Measurements from ENCODE around the gene LRRC3. TPM values are rescaled to one million over a fixed set of nuclear protein-coding genes. Genes with fewer than 3 reads are reported as not detected.
A peak's percentile ranks its signal among the peaks of the same experiment; 100 is the strongest.

The LRRC3 gene
- total and polyA plus RNA-seq, 2 donors from 2014 or later: 0.60 to 1.4 TPM

- H3K4me3 ChIP-seq (ENCODE audit: low read length in 3 of 3): no peak overlapping the region
- no peak overlapping the region for H3K27ac ChIP-seq (ENCODE audit: low read depth in 2 of 2, low read length in 2 of 2)
- FAIRE-seq (no peak), DNase-seq (peak in 2 of 5 donors; percentile 33 to 70)
- H3K4me1 ChIP-seq (ENCODE audit: control insufficient read depth in 2 of 3, insufficient read depth in 2 of 3, low read depth in 1 of 3, low read length in 3 of 3): no peaks in the 10 kb centered on the region
- no peak overlapping the region for H3K9ac ChIP-seq (ENCODE audit: low read length in 3 of 3)
- no peak for TF ChIP-seq CTCF (IDR thresholded peaks at IDR 0.05; ENCODE audit: borderline replicate concordance, extremely low read depth, insufficient read depth)
- no peaks in the 10 kb centered on the region for H3K27me3 ChIP-seq (ENCODE audit: control insufficient read depth, insufficient read depth, low read length)
- H3K36me3 ChIP-seq (ENCODE audit: control insufficient read depth in 2 of 3, insufficient read depth in 3 of 3, low read length in 3 of 3): no peaks in the 10 kb centered on the region
- H3K9me3 ChIP-seq (ENCODE audit: control insufficient read depth in 2 of 3, insufficient read depth in 1 of 3, low read length in 3 of 3): no peaks in the 10 kb centered on the region
- intact Hi-C loops (cut with DNase I): no loop called here
Observed at GRCh38 chr21:44462834-44463200, 7.5 kb downstream of the LRRC3 start.

DNA sequence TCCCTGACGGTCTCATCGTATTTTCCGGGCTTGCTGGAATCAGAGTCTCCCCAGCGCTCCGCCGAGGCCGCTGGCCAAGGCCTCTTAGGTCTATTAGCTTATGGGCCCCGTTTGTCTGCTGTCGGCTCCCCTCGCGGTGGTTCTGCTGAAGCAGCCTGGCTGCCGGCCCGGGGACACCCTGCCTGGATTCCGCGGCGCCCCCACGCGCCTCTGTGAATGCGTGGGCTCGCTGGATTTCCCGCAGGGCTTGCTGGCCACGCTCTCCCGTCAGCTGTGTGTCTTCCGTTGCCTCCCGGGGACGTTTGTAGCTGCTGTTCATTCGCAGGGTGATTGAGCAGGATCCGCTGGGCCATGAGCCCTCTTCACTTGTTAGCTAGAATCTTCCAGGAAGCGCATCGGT is 8.4 kb downstream of the LRRC3 start:
- intact Hi-C loops (cut with DNase I): no loop called here
- no peaks in the 10 kb centered on the region for H3K4me1 ChIP-seq (ENCODE audit: control insufficient read depth in 2 of 3, insufficient read depth in 2 of 3, low read depth in 1 of 3, low read length in 3 of 3)
- no peaks in the 10 kb centered on the region for H3K27me3 ChIP-seq (ENCODE audit: control insufficient read depth, insufficient read depth, low read length)
- H3K9ac ChIP-seq (ENCODE audit: low read length in 3 of 3): no peak overlapping the region
- peak in 2 of 5 donors; percentile 34 to 37 for DNase-seq
- no peak for FAIRE-seq
- H3K9me3 ChIP-seq (ENCODE audit: control insufficient read depth in 2 of 3, insufficient read depth in 1 of 3, low read length in 3 of 3): no peaks in the 10 kb centered on the region
- no peak for TF ChIP-seq CTCF (IDR thresholded peaks at IDR 0.05; ENCODE audit: borderline replicate concordance, extremely low read depth, insufficient read depth)
- H3K27ac ChIP-seq (ENCODE audit: low read depth in 2 of 2, low read length in 2 of 2): no peak overlapping the region
- H3K4me3 ChIP-seq (ENCODE audit: low read length in 3 of 3): no peak overlapping the region
- H3K36me3 ChIP-seq (ENCODE audit: control insufficient read depth in 2 of 3, insufficient read depth in 3 of 3, low read length in 3 of 3): no peaks in the 10 kb centered on the region

DNA sequence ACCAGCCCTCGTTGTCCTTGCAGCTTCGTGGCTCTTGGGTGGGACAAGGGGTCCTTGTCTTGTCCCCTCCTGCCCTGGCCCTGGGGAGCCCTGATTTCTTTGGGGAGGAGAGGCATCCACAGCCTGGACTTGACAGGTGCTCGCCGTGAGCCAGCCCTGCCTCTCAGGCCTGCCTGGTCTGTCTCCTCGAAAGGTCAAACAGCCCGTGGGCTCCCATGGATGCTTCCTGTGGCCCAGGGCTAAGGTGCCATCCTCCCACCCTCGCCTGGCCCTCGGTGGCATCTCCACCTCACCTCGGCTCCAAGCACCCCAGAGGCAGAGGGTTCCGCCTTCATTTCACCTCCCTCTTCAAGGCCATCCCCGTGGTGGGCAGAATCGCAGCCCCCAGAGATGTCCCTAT is 9.0 kb downstream of the LRRC3 start:
- H3K9ac ChIP-seq (ENCODE audit: low read length in 3 of 3): no peak overlapping the region
- H3K36me3 ChIP-seq (ENCODE audit: control insufficient read depth in 2 of 3, insufficient read depth in 3 of 3, low read length in 3 of 3): no peaks in the 10 kb centered on the region
- TF ChIP-seq CTCF (IDR thresholded peaks at IDR 0.05; ENCODE audit: borderline replicate concordance, extremely low read depth, insufficient read depth): no peak
- DNase-seq: no peak
- H3K27ac ChIP-seq (ENCODE audit: low read depth in 2 of 2, low read length in 2 of 2): no peak overlapping the region
- H3K9me3 ChIP-seq (ENCODE audit: control insufficient read depth in 2 of 3, insufficient read depth in 1 of 3, low read length in 3 of 3): no peaks in the 10 kb centered on the region
- intact Hi-C loops (cut with DNase I): no loop called here
- no peak overlapping the region for H3K4me3 ChIP-seq (ENCODE audit: low read length in 3 of 3)
- H3K4me1 ChIP-seq (ENCODE audit: control insufficient read depth in 2 of 3, insufficient read depth in 2 of 3, low read depth in 1 of 3, low read length in 3 of 3): no peaks in the 10 kb centered on the region
- no peaks in the 10 kb centered on the region for H3K27me3 ChIP-seq (ENCODE audit: control insufficient read depth, insufficient read depth, low read length)
- no peak for FAIRE-seq

DNA sequence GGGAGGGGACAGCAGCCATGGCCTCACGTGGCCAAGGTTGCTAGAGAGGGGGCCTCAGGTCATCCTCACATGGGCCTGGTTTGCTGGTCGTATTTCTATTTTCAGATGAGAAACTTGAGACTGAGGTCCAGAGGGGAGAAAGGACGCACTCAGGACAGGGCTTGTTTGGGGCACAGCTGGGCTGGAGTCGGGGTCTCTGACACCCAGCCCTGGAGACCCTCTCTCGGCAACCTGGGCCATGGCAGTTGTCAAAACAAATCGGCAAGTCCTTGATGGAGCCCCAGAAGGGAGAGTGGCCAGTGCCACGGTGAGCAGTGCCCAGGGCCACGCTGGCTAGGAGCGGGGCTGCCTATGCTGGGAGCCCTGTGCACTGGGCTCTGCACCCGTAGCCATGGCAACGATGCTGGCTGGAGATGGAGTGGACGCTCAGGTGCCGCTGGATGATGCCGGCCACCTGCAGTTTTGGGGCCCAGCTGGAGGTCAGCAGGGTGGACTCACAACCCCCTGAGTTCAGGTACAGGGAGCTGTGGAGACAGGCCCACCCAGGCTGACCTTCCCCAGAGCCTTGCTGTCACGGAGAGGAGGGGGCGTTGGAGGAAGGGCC is 11.1 kb downstream of the LRRC3 start:
- Histone ChIP-seq H3K4me3 (ENCODE audit: low read length in 3 of 3) (no peak overlapping the region), H3K27me3 (ENCODE audit: control insufficient read depth, insufficient read depth, low read length) (no peaks in the 10 kb centered on the region), H3K4me1 (ENCODE audit: control insufficient read depth in 2 of 3, insufficient read depth in 2 of 3, low read depth in 1 of 3, low read length in 3 of 3) (no peaks in the 10 kb centered on the region), H3K9me3 (ENCODE audit: control insufficient read depth in 2 of 3, insufficient read depth in 1 of 3, low read length in 3 of 3) (no peaks in the 10 kb centered on the region), H3K36me3 (ENCODE audit: control insufficient read depth in 2 of 3, insufficient read depth in 3 of 3, low read length in 3 of 3) (no peaks in the 10 kb centered on the region), H3K27ac (ENCODE audit: low read depth in 2 of 2, low read length in 2 of 2) (no peak overlapping the region), H3K9ac (ENCODE audit: low read length in 3 of 3) (no peak overlapping the region)
- TF ChIP-seq CTCF (IDR thresholded peaks at IDR 0.05; ENCODE audit: borderline replicate concordance, extremely low read depth, insufficient read depth): no peak
- DNase-seq (no peak), FAIRE-seq (no peak)
- intact Hi-C loops (cut with DNase I): no loop called here
